HFFc6 (cell line): ENCODE results near the gene FIBCD1. TPM values are rescaled to one million over a fixed set of nuclear protein-coding genes. Genes with fewer than 3 reads are reported as not detected.

Source experiments
- DNase-seq: peaks from one replicate; pipeline ENCODE4 v3.0.0-alpha.2; 2018
- H3K27ac Mint-ChIP-seq: 2 replicates; pipeline ENCODE4 v1.8.0; 2020; ENCODE audit warnings: mild to moderate bottlenecking, mixed read lengths
- H3K27me3 Mint-ChIP-seq: 2 replicates; pipeline ENCODE4 v1.8.0; 2021; ENCODE audit warnings: mild to moderate bottlenecking, moderate library complexity, mixed read lengths; ENCODE audit not compliant: insufficient read depth
- H3K36me3 Mint-ChIP-seq: 2 replicates; pipeline ENCODE4 v1.8.0; 2021; ENCODE audit warnings: low read depth, mixed read lengths
- H3K4me1 Mint-ChIP-seq: 2 replicates; pipeline ENCODE4 v1.8.0; 2020; ENCODE audit warnings: low read depth, mixed read lengths
- H3K4me3 Mint-ChIP-seq: 2 replicates; pipeline ENCODE4 v1.8.0; 2020; ENCODE audit warnings: mild to moderate bottlenecking, moderate library complexity, mixed read lengths
- H3K9me3 Mint-ChIP-seq: 2 replicates; pipeline ENCODE4 v1.8.0; 2020; ENCODE audit warnings: mild to moderate bottlenecking, mixed read lengths
- CTCF ChIP-seq: fragments of 200-600 bp; sonication (generic); IDR thresholded peaks from 2 replicates; pipeline ENCODE4 v1.5.0; 2021; ENCODE audit warnings: antibody characterized with exemption, mild to moderate bottlenecking
- total RNA-seq, 6 experiments: library from RNA; stranded (reverse); fragmentation: NEBNext Ultra II Directional; extraction: Animal tissue kit (Norgen Biotek cat#: 25700); gene quantifications; 2 replicates in 1 of 6; 3 replicates in 5 of 6; pipeline ENCODE4 v1.2.3, GENCODE V29; 2021

FIBCD1 gene
- total RNA-seq, 6 experiments from 2014 or later: 1.5 to 9.0 (median 8.0) TPM

DNA sequence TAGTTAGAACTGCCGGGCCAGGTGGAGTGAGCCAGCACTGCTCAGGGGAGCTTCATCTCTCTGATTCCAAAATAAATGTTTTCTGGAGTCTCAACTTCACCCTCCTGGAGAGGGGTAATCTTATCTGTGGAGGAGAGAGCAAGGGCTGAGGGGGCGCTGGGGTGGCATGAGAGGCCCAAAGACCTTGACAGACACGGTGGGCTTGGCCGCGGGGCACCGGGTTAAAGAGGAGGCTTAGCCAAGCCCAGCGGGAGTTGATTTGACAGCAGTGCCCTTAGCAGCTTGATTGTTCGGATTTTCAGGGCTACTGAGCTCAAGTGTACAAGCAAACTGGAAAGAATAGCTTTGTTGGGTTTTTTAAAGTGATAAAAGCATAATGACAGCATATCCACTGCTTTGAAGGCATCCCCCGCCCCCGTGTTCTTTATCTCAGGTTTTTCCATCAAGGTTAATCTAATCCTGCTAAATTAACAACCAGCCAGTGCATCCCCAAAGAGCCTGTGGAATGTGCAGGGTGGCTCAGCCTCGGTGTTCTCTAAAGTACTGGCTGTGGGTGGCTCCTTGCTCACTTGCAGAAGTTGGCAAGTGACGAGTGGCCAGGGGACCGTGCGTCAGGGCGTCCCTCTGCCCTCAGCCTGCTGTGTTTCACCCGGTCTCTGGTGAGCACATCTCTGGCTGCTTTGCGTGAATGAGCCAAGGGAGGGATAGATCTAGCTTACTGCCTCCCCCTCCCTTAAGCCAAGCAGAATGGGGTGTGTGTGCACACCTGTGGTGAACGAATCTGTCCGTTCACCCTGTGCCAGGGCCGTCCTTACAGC, 48.0 kb downstream of the FIBCD1 start:
- no peak for TF ChIP-seq CTCF
- no peak overlapping the region for H3K27ac Mint-ChIP-seq
- no peak overlapping the region for H3K4me3 Mint-ChIP-seq
- no peaks in the 10 kb centered on the region for H3K9me3 Mint-ChIP-seq
- peaks cover 8% of the 10 kb centered on the region for H3K27me3 Mint-ChIP-seq
- peaks cover 8% of the 10 kb centered on the region; the same call in 1 of the 2 replicates for H3K36me3 Mint-ChIP-seq
- DNase-seq: no peak
- H3K4me1 Mint-ChIP-seq: no peaks in the 10 kb centered on the region; the same call in 1 of the 2 replicates

DNA sequence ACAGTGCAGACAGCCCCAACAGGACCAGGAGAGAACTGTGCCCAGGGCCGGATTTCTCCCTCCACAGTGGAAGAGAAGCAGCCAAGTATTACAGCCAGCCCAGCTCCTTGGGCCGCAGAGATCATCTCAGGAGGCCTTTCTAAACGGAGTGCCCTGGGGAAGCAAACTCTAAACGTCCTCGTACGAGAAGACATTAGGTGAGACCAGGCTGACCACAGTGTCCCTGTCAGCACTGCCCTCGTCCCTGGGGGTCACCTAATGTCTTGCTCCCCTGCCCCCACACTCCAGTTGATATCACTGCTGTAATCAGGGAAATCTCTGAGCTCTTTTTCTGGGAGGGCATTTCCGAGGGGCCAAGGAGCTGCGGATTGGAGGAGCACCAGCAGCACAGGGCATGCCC, 48.9 kb downstream of the FIBCD1 start:
- Mint-ChIP-seq H3K27ac (no peak overlapping the region), H3K4me1 (no peaks in the 10 kb centered on the region; the same call in 1 of the 2 replicates), H3K36me3 (peaks cover 12% of the 10 kb centered on the region; the same call in 1 of the 2 replicates), H3K27me3 (peaks cover 4% of the 10 kb centered on the region), H3K9me3 (no peaks in the 10 kb centered on the region), H3K4me3 (no peak overlapping the region)
- TF ChIP-seq CTCF: no peak
- DNase-seq: no peak

DNA sequence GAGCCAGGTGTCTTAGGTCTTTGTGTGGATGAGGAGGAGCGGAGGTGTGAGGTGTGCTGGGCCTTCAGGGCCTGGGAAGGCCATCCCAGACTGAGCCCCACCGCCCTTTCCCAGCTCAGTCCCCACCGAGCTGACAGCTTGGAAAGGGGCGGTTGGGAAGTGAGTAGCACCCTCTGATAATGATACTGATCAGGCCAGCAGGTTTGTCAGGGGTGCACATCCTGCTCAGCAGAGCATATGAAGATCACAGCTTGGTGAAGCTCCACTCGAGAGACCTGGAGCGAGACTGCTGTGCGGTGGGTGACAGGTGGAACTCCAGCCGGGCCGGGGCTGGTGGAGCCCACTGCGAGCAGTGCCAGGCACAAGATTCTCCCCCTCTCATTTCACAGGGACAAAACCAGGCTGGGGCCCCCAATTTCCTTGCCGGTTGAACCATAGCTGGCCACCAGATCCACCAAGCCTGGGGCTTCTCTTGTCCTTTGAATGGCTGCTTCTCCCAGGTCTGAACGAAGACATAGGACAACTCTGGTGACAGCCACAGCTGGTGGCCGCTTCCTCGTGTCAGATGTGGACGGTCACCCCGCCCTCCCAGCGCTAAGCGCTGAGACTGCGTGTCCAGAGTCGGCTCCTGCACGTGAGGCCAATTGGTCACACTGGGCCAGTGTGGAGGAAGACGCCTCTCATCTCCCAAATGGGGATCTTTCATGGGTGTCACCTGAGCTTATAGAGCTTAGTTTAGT, 50.7 kb downstream of the FIBCD1 start:
- TF ChIP-seq CTCF: no peak
- no peak for DNase-seq
- Mint-ChIP-seq H3K27ac (no peak overlapping the region), H3K9me3 (no peaks in the 10 kb centered on the region), H3K4me3 (no peak overlapping the region), H3K36me3 (peaks cover 18% of the 10 kb centered on the region; the same call in 1 of the 2 replicates), H3K4me1 (no peaks in the 10 kb centered on the region), H3K27me3 (peaks cover 1% of the 10 kb centered on the region)

- Mint-ChIP-seq H3K27me3 (peaks cover 3% of the 10 kb centered on the region), H3K4me1 (no peaks in the 10 kb centered on the region), H3K9me3 (no peaks in the 10 kb centered on the region), H3K4me3 (no peak overlapping the region; the same call in 1 of the 2 replicates), H3K36me3 (peaks cover 18% of the 10 kb centered on the region; the same call in 1 of the 2 replicates), H3K27ac (no peak overlapping the region)
- no peak for DNase-seq
- TF ChIP-seq CTCF: no peak
These were observed 51.4 kb downstream of the FIBCD1 start for GRCh38 chr9:130887494-130888144.

DNA sequence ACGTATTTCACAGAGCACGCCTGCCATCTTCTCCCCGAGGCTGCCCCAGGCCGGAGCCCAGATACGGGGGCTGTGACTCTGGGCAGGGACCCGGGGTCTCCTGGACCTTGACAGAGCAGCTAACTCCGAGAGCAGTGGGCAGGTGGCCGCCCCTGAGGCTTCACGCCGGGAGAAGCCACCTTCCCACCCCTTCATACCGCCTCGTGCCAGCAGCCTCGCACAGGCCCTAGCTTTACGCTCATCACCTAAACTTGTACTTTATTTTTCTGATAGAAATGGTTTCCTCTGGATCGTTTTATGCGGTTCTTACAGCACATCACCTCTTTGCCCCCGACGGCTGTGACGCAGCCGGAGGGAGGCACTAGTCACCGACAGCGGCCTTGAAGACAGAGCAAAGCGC, 52.1 kb downstream of the FIBCD1 start:
- Mint-ChIP-seq H3K27ac (no peak overlapping the region), H3K4me1 (no peaks in the 10 kb centered on the region), H3K4me3 (no peak overlapping the region; the same call in 1 of the 2 replicates), H3K36me3 (peaks cover 18% of the 10 kb centered on the region; the same call in 1 of the 2 replicates), H3K27me3 (peaks cover 3% of the 10 kb centered on the region; the same call in 1 of the 2 replicates), H3K9me3 (no peaks in the 10 kb centered on the region)
- TF ChIP-seq CTCF: no peak
- DNase-seq: no peak
